ENCODE results near the gene USF3.

Gene USF3

GRCh38 chr3:113617726-113618125, 78.7 kb downstream of the USF3 start:
- Histone ChIP-seq H3K27me3 (ENCODE audit: control insufficient read depth, insufficient read depth, low read length, poor library complexity, severe bottlenecking) (no peaks in the 10 kb centered on the region), H3K4me1 (ENCODE audit: control insufficient read depth, insufficient read depth, low read length) (no peaks in the 10 kb centered on the region), H3K4me3 (ENCODE audit: insufficient read depth, low read depth, low read length) (no peak overlapping the region), H3K36me3 (ENCODE audit: control insufficient read depth, insufficient read depth, low read length) (no peaks in the 10 kb centered on the region), H3K27ac (ENCODE audit: insufficient read depth, low read depth, low read length, poor library complexity, severe bottlenecking) (no peak overlapping the region), H3K9me3 (ENCODE audit: control insufficient read depth, low read length) (no peaks in the 10 kb centered on the region)
- WGBS, 2 experiments: 90 to 93% methylated on average over 2 of the region's 2 CpGs

DNA sequence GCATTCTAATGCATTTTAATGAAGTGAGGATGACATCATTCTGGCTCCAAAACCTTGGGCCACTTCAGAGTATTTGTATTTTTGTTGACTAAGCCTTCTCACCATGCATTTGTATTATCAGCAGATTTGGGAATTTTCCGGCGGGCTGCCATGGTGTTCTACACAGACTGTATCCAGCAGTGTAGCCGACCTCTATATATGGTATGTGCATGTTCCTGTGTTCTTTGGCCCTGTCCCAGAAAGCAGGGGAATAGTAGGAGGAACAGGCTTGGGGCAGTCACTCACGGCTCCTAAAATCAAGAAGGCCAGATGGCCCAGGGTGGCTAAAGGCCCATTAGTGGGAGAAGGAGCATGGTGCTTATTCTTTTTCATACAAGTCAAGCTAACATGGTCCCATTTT, 80.5 kb downstream of the USF3 start:
- H3K4me1 ChIP-seq (ENCODE audit: control insufficient read depth, insufficient read depth, low read length): no peaks in the 10 kb centered on the region
- H3K27ac ChIP-seq (ENCODE audit: insufficient read depth, low read depth, low read length, poor library complexity, severe bottlenecking): no peak overlapping the region
- H3K4me3 ChIP-seq (ENCODE audit: insufficient read depth, low read depth, low read length): no peak overlapping the region
- no peaks in the 10 kb centered on the region for H3K36me3 ChIP-seq (ENCODE audit: control insufficient read depth, insufficient read depth, low read length)
- H3K27me3 ChIP-seq (ENCODE audit: control insufficient read depth, insufficient read depth, low read length, poor library complexity, severe bottlenecking): no peaks in the 10 kb centered on the region
- no peaks in the 10 kb centered on the region for H3K9me3 ChIP-seq (ENCODE audit: control insufficient read depth, low read length)
- WGBS, 2 experiments: 95 to 97% methylated on average over 4 of the region's 4 CpGs

DNA sequence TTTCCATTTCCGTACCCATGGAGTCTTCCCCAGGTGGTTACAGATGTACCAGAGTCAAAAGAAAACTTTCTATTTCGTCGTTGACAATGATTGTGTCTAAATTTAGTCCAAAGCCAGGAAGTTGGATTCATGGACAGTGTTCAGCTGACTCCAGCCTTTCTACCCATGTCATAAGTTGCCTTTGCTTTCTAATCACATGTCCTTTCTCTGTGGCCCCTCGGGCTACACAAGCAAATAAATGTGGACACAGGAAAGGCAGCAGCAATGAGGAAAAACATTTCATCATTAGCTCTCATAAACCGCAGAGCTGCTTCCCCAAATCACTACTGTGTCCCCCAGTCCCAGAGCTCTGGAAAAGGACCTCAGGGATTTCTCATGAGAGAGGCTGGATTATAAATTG, 82.0 kb downstream of the USF3 start:
- no peaks in the 10 kb centered on the region for H3K4me1 ChIP-seq (ENCODE audit: control insufficient read depth, insufficient read depth, low read length)
- no peak overlapping the region for H3K27ac ChIP-seq (ENCODE audit: insufficient read depth, low read depth, low read length, poor library complexity, severe bottlenecking)
- H3K27me3 ChIP-seq (ENCODE audit: control insufficient read depth, insufficient read depth, low read length, poor library complexity, severe bottlenecking): no peaks in the 10 kb centered on the region
- H3K4me3 ChIP-seq (ENCODE audit: insufficient read depth, low read depth, low read length): no peak overlapping the region
- 90 to 96% methylated on average over 5 of the region's 5 CpGs for WGBS, 2 experiments
- H3K36me3 ChIP-seq (ENCODE audit: control insufficient read depth, insufficient read depth, low read length): no peaks in the 10 kb centered on the region
- H3K9me3 ChIP-seq (ENCODE audit: control insufficient read depth, low read length): no peaks in the 10 kb centered on the region

DNA sequence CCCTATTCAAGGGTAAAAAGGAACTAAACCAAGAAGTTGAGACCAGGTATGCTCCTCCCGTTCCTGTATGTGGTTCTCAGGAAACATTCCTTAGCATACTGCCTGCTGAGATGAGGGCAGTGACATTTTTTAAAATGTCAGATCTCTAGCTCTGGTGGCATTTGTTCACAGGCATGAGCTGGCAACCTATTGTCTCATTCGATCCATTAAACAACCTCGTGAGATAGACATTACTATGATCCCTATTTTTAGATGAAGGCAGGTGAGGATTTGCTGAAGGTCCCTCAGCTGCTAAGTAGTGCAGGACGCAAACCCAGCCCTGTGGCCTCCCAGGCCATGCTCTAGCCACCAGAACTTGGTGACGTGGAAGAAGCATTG, 89.2 kb downstream of the USF3 start:
- H3K27me3 ChIP-seq (ENCODE audit: control insufficient read depth, insufficient read depth, low read length, poor library complexity, severe bottlenecking): no peaks in the 10 kb centered on the region
- H3K36me3 ChIP-seq (ENCODE audit: control insufficient read depth, insufficient read depth, low read length): no peaks in the 10 kb centered on the region
- peaks cover 10% of the 10 kb centered on the region for H3K4me1 ChIP-seq (ENCODE audit: control insufficient read depth, insufficient read depth, low read length)
- 81 to 82% methylated on average over 5 of the region's 5 CpGs for WGBS, 2 experiments
- no peak overlapping the region for H3K4me3 ChIP-seq (ENCODE audit: insufficient read depth, low read depth, low read length)
- H3K9me3 ChIP-seq (ENCODE audit: control insufficient read depth, low read length): no peaks in the 10 kb centered on the region
- H3K27ac ChIP-seq (ENCODE audit: insufficient read depth, low read depth, low read length, poor library complexity, severe bottlenecking): no peak overlapping the region

DNA sequence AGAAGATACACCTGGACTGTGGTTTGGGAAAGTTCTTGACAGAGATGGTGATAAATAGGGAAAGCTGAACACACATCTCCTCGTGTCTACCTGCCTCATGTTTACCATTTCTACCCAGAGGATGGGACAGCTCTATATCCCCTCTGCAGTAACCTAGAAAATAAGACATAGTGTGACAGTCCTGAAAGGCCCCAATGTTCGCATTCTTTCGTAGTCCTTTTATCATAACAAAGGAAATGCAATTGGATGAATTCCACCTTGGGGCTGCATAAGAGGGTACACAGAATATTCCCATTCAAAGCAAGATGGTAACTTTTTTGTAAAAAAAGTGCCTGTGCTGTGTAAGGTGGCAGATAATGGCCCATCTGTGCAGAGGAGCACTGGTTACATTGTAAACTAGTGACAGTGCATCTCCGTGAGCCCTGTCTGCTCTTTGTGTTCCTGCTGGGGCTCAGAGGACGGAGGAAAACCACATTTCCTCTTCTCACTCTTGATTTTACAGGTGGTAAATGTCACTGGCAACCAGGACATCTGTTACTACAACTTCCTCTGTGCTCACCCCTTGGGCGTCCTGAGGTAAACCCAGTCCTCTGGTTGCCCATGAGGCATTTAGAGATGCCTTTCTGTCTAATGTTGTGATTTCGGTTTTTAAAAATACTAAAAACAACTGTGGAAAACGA, 89.8 kb downstream of the USF3 start:
- Histone ChIP-seq H3K27ac (ENCODE audit: insufficient read depth, low read depth, low read length, poor library complexity, severe bottlenecking) (no peak overlapping the region), H3K36me3 (ENCODE audit: control insufficient read depth, insufficient read depth, low read length) (no peaks in the 10 kb centered on the region), H3K9me3 (ENCODE audit: control insufficient read depth, low read length) (no peaks in the 10 kb centered on the region), H3K27me3 (ENCODE audit: control insufficient read depth, insufficient read depth, low read length, poor library complexity, severe bottlenecking) (no peaks in the 10 kb centered on the region), H3K4me1 (ENCODE audit: control insufficient read depth, insufficient read depth, low read length) (peaks cover 10% of the 10 kb centered on the region), H3K4me3 (ENCODE audit: insufficient read depth, low read depth, low read length) (no peak overlapping the region)
- WGBS, 2 experiments: 43 to 49% methylated on average over 8 of the region's 8 CpGs

DNA sequence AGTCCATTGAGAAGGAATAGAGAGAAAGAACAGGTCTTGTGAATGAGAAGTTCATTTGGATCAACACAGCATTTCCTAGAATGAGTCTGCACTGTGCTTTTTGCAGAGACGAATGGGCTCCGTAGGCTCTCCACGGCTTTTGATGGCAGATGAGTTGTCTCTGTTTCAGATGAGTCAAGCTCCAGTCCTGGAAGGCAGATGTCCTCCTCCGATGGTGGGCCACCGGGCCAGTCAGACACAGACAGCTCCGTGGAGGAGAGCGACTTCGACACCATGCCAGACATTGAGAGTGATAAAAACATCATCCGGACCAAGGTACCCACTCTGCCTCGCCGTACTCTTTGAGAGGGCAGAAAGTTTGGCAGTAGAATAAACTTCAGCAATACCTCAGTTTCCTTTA, 93.6 kb downstream of the USF3 start:
- H3K4me1 ChIP-seq (ENCODE audit: control insufficient read depth, insufficient read depth, low read length): peaks cover 10% of the 10 kb centered on the region
- H3K27ac ChIP-seq (ENCODE audit: insufficient read depth, low read depth, low read length, poor library complexity, severe bottlenecking): no peak overlapping the region
- no peaks in the 10 kb centered on the region for H3K36me3 ChIP-seq (ENCODE audit: control insufficient read depth, insufficient read depth, low read length)
- H3K9me3 ChIP-seq (ENCODE audit: control insufficient read depth, low read length): no peaks in the 10 kb centered on the region
- no peak overlapping the region for H3K4me3 ChIP-seq (ENCODE audit: insufficient read depth, low read depth, low read length)
- 95 to 96% methylated on average over 11 of the region's 11 CpGs for WGBS, 2 experiments
- no peaks in the 10 kb centered on the region for H3K27me3 ChIP-seq (ENCODE audit: control insufficient read depth, insufficient read depth, low read length, poor library complexity, severe bottlenecking)

- H3K27ac ChIP-seq (ENCODE audit: insufficient read depth, low read depth, low read length, poor library complexity, severe bottlenecking): no peak overlapping the region
- H3K4me3 ChIP-seq (ENCODE audit: insufficient read depth, low read depth, low read length): no peak overlapping the region
- no peaks in the 10 kb centered on the region for H3K36me3 ChIP-seq (ENCODE audit: control insufficient read depth, insufficient read depth, low read length)
- no peaks in the 10 kb centered on the region for H3K9me3 ChIP-seq (ENCODE audit: control insufficient read depth, low read length)
- H3K27me3 ChIP-seq (ENCODE audit: control insufficient read depth, insufficient read depth, low read length, poor library complexity, severe bottlenecking): no peaks in the 10 kb centered on the region
- H3K4me1 ChIP-seq (ENCODE audit: control insufficient read depth, insufficient read depth, low read length): peaks cover 10% of the 10 kb centered on the region
- 94 to 100% methylated on average over 1 of the region's 2 CpGs for WGBS, 2 experiments
Observed at GRCh38 chr3:113602256-113602655, 94.2 kb downstream of the USF3 start.

- no peaks in the 10 kb centered on the region for H3K27me3 ChIP-seq (ENCODE audit: control insufficient read depth, insufficient read depth, low read length, poor library complexity, severe bottlenecking)
- H3K27ac ChIP-seq (ENCODE audit: insufficient read depth, low read depth, low read length, poor library complexity, severe bottlenecking): no peak overlapping the region
- WGBS, 2 experiments: 90% methylated on average over 2 of the region's 2 CpGs
- H3K4me3 ChIP-seq (ENCODE audit: insufficient read depth, low read depth, low read length): no peak overlapping the region
- H3K9me3 ChIP-seq (ENCODE audit: control insufficient read depth, low read length): no peaks in the 10 kb centered on the region
- peaks cover under 1% of the 10 kb centered on the region for H3K4me1 ChIP-seq (ENCODE audit: control insufficient read depth, insufficient read depth, low read length)
- no peaks in the 10 kb centered on the region for H3K36me3 ChIP-seq (ENCODE audit: control insufficient read depth, insufficient read depth, low read length)
Observed at GRCh38 chr3:113601240-113601639, 95.2 kb downstream of the USF3 start.

- WGBS, 2 experiments: 84 to 94% methylated on average over 2 of the region's 2 CpGs
- no peaks in the 10 kb centered on the region for H3K9me3 ChIP-seq (ENCODE audit: control insufficient read depth, low read length)
- H3K4me1 ChIP-seq (ENCODE audit: control insufficient read depth, insufficient read depth, low read length): no peaks in the 10 kb centered on the region
Observed at GRCh38 chr3:113600418-113601182, 95.8 kb downstream of the USF3 start.

More at GRCh38 chr3:113600418-113601182, 95.8 kb downstream of the USF3 start:
- no peak overlapping the region for H3K27ac ChIP-seq (ENCODE audit: insufficient read depth, low read depth, low read length, poor library complexity, severe bottlenecking)
- H3K36me3 ChIP-seq (ENCODE audit: control insufficient read depth, insufficient read depth, low read length): no peaks in the 10 kb centered on the region
- H3K27me3 ChIP-seq (ENCODE audit: control insufficient read depth, insufficient read depth, low read length, poor library complexity, severe bottlenecking): no peaks in the 10 kb centered on the region
- no peak overlapping the region for H3K4me3 ChIP-seq (ENCODE audit: insufficient read depth, low read depth, low read length)
